GM19351 (cell line): ENCODE data around the gene CFAP46.

Experiments
- ATAC-seq: cut with Tn5 transposase; IDR thresholded peaks from one replicate; pipeline ENCODE4 v1.9.1; 2021; ENCODE audit warnings: mild to moderate bottlenecking, moderate library complexity; ENCODE audit not compliant: unreplicated experiment

CFAP46 gene

GRCh38 chr10:132946806-132947546 is 4.6 kb upstream of the CFAP46 start:
- no peak for ATAC-seq

- ATAC-seq = no peak
Measured at GRCh38 chr10:132946311-132946710, 3.9 kb upstream of the CFAP46 start.

GRCh38 chr10:132945894-132946255 is 3.5 kb upstream of the CFAP46 start:
- ATAC-seq = no peak

- no peak for ATAC-seq
Measured at GRCh38 chr10:132945125-132945893, 2.9 kb upstream of the CFAP46 start.

GRCh38 chr10:132944510-132944909 is 2.1 kb upstream of the CFAP46 start:
- ATAC-seq = no peak

- no peak for ATAC-seq
Measured at GRCh38 chr10:132943791-132944404, 1.5 kb upstream of the CFAP46 start.

GRCh38 chr10:132943058-132943790 is 854 bp upstream of the CFAP46 start:
- ATAC-seq = no peak

- ATAC-seq = no peak
Measured at GRCh38 chr10:132941640-132942051, 724 bp downstream of the CFAP46 start.

- peak; percentile 19 for ATAC-seq
Measured at GRCh38 chr10:132940791-132941465, 1.4 kb downstream of the CFAP46 start.

- peak; percentile 82 for ATAC-seq
Measured at GRCh38 chr10:132939957-132940790, 2.2 kb downstream of the CFAP46 start.

GRCh38 chr10:132939378-132939955 is 2.9 kb downstream of the CFAP46 start:
- ATAC-seq = no peak

GRCh38 chr10:132938472-132939339 is 3.7 kb downstream of the CFAP46 start:
- no peak for ATAC-seq

GRCh38 chr10:132937861-132938260 is 4.5 kb downstream of the CFAP46 start:
- ATAC-seq = no peak

- no peak for ATAC-seq
Measured at GRCh38 chr10:132934953-132935352, 7.4 kb downstream of the CFAP46 start.

- no peak for ATAC-seq
Measured at GRCh38 chr10:132933308-132934042, 8.9 kb downstream of the CFAP46 start.

- ATAC-seq = no peak
Measured at GRCh38 chr10:132932461-132933307, 9.7 kb downstream of the CFAP46 start.
